SK-N-MC (cell line): ENCODE results near the gene RYR3.
"Not testable (repeated sequence)": the region's sequence is repeated elsewhere in the genome, so short reads cannot be mapped to it uniquely, and the experiment has no call there.

Experiments used
- EZH2 ChIP-seq: fragments of 200-600 bp; sonication (generic); IDR thresholded peaks from one replicate; pipeline ENCODE4 v1.6.1; 2017; ENCODE audit warnings: antibody characterized with exemption
- FOXP2 ChIP-seq: optimal IDR thresholded peaks from 2 replicates; pipeline ENCODE3; 2011; ENCODE audit warnings: mild to moderate bottlenecking, moderate library complexity; ENCODE audit not compliant: insufficient read depth; ENCODE audit errors: extremely low read length, control extremely low read depth

GRCh38 chr15:33598382-33598781, 287.6 kb downstream of the RYR3 start:
- TF ChIP-seq FOXP2, EZH2: not testable (repeated sequence)
